ENCODE measurements around the gene GJB4.

DNA sequence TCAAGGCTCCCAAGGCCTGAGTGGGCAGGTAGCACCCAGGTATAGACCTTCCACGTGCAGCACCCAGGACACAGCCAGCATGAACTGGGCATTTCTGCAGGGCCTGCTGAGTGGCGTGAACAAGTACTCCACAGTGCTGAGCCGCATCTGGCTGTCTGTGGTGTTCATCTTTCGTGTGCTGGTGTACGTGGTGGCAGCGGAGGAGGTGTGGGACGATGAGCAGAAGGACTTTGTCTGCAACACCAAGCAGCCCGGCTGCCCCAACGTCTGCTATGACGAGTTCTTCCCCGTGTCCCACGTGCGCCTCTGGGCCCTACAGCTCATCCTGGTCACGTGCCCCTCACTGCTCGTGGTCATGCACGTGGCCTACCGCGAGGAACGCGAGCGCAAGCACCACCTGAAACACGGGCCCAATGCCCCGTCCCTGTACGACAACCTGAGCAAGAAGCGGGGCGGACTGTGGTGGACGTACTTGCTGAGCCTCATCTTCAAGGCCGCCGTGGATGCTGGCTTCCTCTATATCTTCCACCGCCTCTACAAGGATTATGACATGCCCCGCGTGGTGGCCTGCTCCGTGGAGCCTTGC is 1.7 kb downstream of the GJB4 start:
- TF ChIP-seq CTCF (IDR thresholded peaks at IDR 0.05) (no peak), POLR2A (IDR thresholded peaks at IDR 0.05) (no peak)

Measured in Peyer's patch (tissue), 4 donors.